Colonic mucosa (tissue), 4 donors: Measurements from ENCODE around the gene TMEM222. TPM values are rescaled to one million over a fixed set of nuclear protein-coding genes. Genes with fewer than 3 reads are reported as not detected.
A peak's percentile ranks its signal among the peaks of the same experiment; 100 is the strongest.

Experiments
- DNase-seq: peaks from one replicate; pipeline ENCODE4 v3.0.0-alpha.2; 2020
- H3K27ac ChIP-seq: fragments of 200-600 bp; one replicate; pipeline ENCODE4 v1.8.0; 2021
- H3K27me3 ChIP-seq: fragments of 200-600 bp; one replicate; pipeline ENCODE4 v1.8.0; 2021
- H3K36me3 ChIP-seq: fragments of 200-600 bp; one replicate; pipeline ENCODE4 v1.8.0; 2021
- H3K4me1 ChIP-seq: fragments of 200-600 bp; one replicate; pipeline ENCODE4 v1.8.0; 2021; ENCODE audit warnings: mild to moderate bottlenecking
- H3K4me3 ChIP-seq: fragments of 200-600 bp; one replicate; pipeline ENCODE4 v1.8.0; 2021
- H3K9ac ChIP-seq, 2 donors: one replicate each; pipeline ENCODE4 v1.7.0; 2013; ENCODE audit warnings: control low read depth in 2 of 2, low read depth in 2 of 2, low read length in 2 of 2
- H3K9me3 ChIP-seq: fragments of 200-600 bp; one replicate; pipeline ENCODE4 v1.8.0; 2021
- CTCF ChIP-seq: fragments of 200-600 bp; IDR thresholded peaks from one replicate; pipeline ENCODE4 v1.8.0; 2022; ENCODE audit warnings: antibody characterized with exemption, mild to moderate bottlenecking
- intact Hi-C: fragments of 100-400 bp; cut with DNase I; formaldehyde crosslinking; loops from one replicate; pipeline ENCODE4 v1.14.1; 2022
- total RNA-seq, 2 donors: library from RNA; stranded (reverse); fragmentation: NEBNext Ultra II Directional in 1 of 2; extraction: Animal tissue kit (Norgen Biotek cat#: 25700) in 1 of 2; gene quantifications; one replicate each; pipeline ENCODE4 v1.2.1, GENCODE V29; 2021
- donor health status: healthy.
- donor health status: DM: no; HTN: no; CAD: no.
- donor health status: DM: no; HTN: no; CAD: no.

The TMEM222 gene
- total RNA-seq, 2 donors from 2014 or later, result 28.6 to 35.4 TPM

- Histone ChIP-seq H3K36me3 (no peaks in the 10 kb centered on the region), H3K4me3 (peak overlapping the region; percentile 51), H3K4me1 (peaks cover 14% of the 10 kb centered on the region), H3K9ac (peak overlapping the region; percentile 33 to 58), H3K9me3 (no peaks in the 10 kb centered on the region), H3K27ac (no peak overlapping the region), H3K27me3 (no peaks in the 10 kb centered on the region)
- DNase-seq, result peak; percentile 78
- TF ChIP-seq CTCF, result no peak
- intact Hi-C loops, result no loop called here
These were observed 27.2 kb downstream of the TMEM222 start for GRCh38 chr1:27348861-27349783.

GRCh38 chr1:27349784-27350662 is 28.1 kb downstream of the TMEM222 start:
- DNase-seq, result peak; percentile 74
- Histone ChIP-seq H3K4me1 (peaks cover 14% of the 10 kb centered on the region), H3K27ac (no peak overlapping the region), H3K4me3 (peak overlapping the region; percentile 51), H3K9me3 (no peaks in the 10 kb centered on the region), H3K9ac (peak overlapping the region; percentile 26 to 39), H3K27me3 (no peaks in the 10 kb centered on the region), H3K36me3 (no peaks in the 10 kb centered on the region)
- no peak for TF ChIP-seq CTCF
- intact Hi-C loops, result no loop called here

- H3K4me1 ChIP-seq, result peaks cover 14% of the 10 kb centered on the region
- no peak overlapping the region for H3K27ac ChIP-seq
- H3K36me3 ChIP-seq, result no peaks in the 10 kb centered on the region
- no peaks in the 10 kb centered on the region for H3K27me3 ChIP-seq
- TF ChIP-seq CTCF, result no peak
- H3K4me3 ChIP-seq, result peak overlapping the region; percentile 2
- peak overlapping the region in 1 of 2 donors; percentile 39 for H3K9ac ChIP-seq
- no peaks in the 10 kb centered on the region for H3K9me3 ChIP-seq
- peak; percentile 60 for DNase-seq
- intact Hi-C loops, result no loop called here
These were observed 28.9 kb downstream of the TMEM222 start for GRCh38 chr1:27350663-27351540.

GRCh38 chr1:27351541-27352107 is 29.7 kb downstream of the TMEM222 start:
- no peak for TF ChIP-seq CTCF
- peak overlapping the region; percentile 2 for H3K4me3 ChIP-seq
- peaks cover 16% of the 10 kb centered on the region for H3K4me1 ChIP-seq
- H3K27me3 ChIP-seq, result no peaks in the 10 kb centered on the region
- no peak for DNase-seq
- intact Hi-C loops, result no loop called here
- no peaks in the 10 kb centered on the region for H3K36me3 ChIP-seq
- no peaks in the 10 kb centered on the region for H3K9me3 ChIP-seq
- no peak overlapping the region for H3K27ac ChIP-seq
- peak overlapping the region in 1 of 2 donors; percentile 27 for H3K9ac ChIP-seq
